Neutrophil (primary cell): Measurements from ENCODE around the gene ELN.

Source experiments
- H3K27ac ChIP-seq: fragments of 200-600 bp; sonication (generic); 2 replicates; pipeline ENCODE4 v1.5.1; 2016; ENCODE audit warnings: mild to moderate bottlenecking, moderate library complexity
- H3K27me3 ChIP-seq: fragments of 200-600 bp; sonication (generic); 2 replicates; pipeline ENCODE4 v1.6.0; 2016; ENCODE audit warnings: mild to moderate bottlenecking
- H3K36me3 ChIP-seq: fragments of 200-600 bp; sonication (generic); 2 replicates; pipeline ENCODE4 v1.5.1; 2017
- H3K4me1 ChIP-seq, 2 experiments: fragments of 200-600 bp in 1 of 2; sonication (generic) in 1 of 2; 1 replicate in 1 of 2; 2 replicates in 1 of 2; pipeline versions ENCODE4 v1.5.1 to v1.6.1; 2013 to 2016; ENCODE audit warnings: low read depth in 1 of 2, low read length in 1 of 2, mild to moderate bottlenecking in 1 of 2, moderate library complexity in 1 of 2; ENCODE audit not compliant: control insufficient read depth in 1 of 2, insufficient read depth in 1 of 2
- H3K4me3 ChIP-seq, 2 experiments: fragments of 200-600 bp in 1 of 2; sonication (generic) in 1 of 2; 1 replicate in 1 of 2; 2 replicates in 1 of 2; pipeline ENCODE4 v1.5.1; 2013 to 2016; ENCODE audit warnings: low read depth in 1 of 2, low read length in 1 of 2, mild to moderate bottlenecking in 1 of 2, moderate library complexity in 1 of 2
- H3K9me3 ChIP-seq: fragments of 200-600 bp; sonication (generic); 2 replicates; pipeline ENCODE4 v1.5.1; 2016
- CTCF ChIP-seq: fragments of 200-600 bp; sonication (generic); IDR thresholded peaks from 2 replicates; pipeline ENCODE4 v1.5.1; 2016; ENCODE audit warnings: antibody characterized with exemption

The ELN gene

GRCh38 chr7:74092321-74092963 lies 64.5 kb downstream of the ELN start:
- Histone ChIP-seq H3K36me3 (no peaks in the 10 kb centered on the region), H3K4me1 (peaks cover 28% of the 10 kb centered on the region in 2 experiments), H3K27me3 (no peaks in the 10 kb centered on the region), H3K9me3 (no peaks in the 10 kb centered on the region), H3K4me3 (no peak overlapping the region), H3K27ac (peak overlapping the region; percentile 77)
- no peak for TF ChIP-seq CTCF

GRCh38 chr7:74092964-74093471 lies 65.0 kb downstream of the ELN start:
- no peak for TF ChIP-seq CTCF
- no peaks in the 10 kb centered on the region for H3K9me3 ChIP-seq
- H3K4me3 ChIP-seq = no peak overlapping the region
- peak overlapping the region; percentile 77 for H3K27ac ChIP-seq
- H3K36me3 ChIP-seq = no peaks in the 10 kb centered on the region
- H3K27me3 ChIP-seq = no peaks in the 10 kb centered on the region
- peaks cover 28% of the 10 kb centered on the region in 2 experiments for H3K4me1 ChIP-seq

- H3K4me1 ChIP-seq = peaks cover 28% of the 10 kb centered on the region in 2 experiments
- peak overlapping the region; percentile 68 to 83 for H3K4me3 ChIP-seq
Observed at GRCh38 chr7:74093671-74094223, 65.8 kb downstream of the ELN start.

GRCh38 chr7:74094224-74095101 lies 66.5 kb downstream of the ELN start:
- Histone ChIP-seq H3K36me3 (no peaks in the 10 kb centered on the region), H3K27me3 (no peaks in the 10 kb centered on the region), H3K9me3 (no peaks in the 10 kb centered on the region), H3K27ac (peak overlapping the region; percentile 77), H3K4me1 (peaks cover 28% of the 10 kb centered on the region in 2 experiments), H3K4me3 (peak overlapping the region; percentile 68 to 83)
- TF ChIP-seq CTCF = no peak

More at GRCh38 chr7:74093671-74094223, 65.8 kb downstream of the ELN start:
- no peak for TF ChIP-seq CTCF
- no peaks in the 10 kb centered on the region for H3K36me3 ChIP-seq
- H3K27ac ChIP-seq = peak overlapping the region; percentile 77
- no peaks in the 10 kb centered on the region for H3K27me3 ChIP-seq
- no peaks in the 10 kb centered on the region for H3K9me3 ChIP-seq

GRCh38 chr7:74095135-74095534 lies 67.2 kb downstream of the ELN start:
- H3K27me3 ChIP-seq = no peaks in the 10 kb centered on the region
- H3K9me3 ChIP-seq = no peaks in the 10 kb centered on the region
- H3K36me3 ChIP-seq = no peaks in the 10 kb centered on the region
- no peak for TF ChIP-seq CTCF
- peak overlapping the region; percentile 77 for H3K27ac ChIP-seq
- H3K4me3 ChIP-seq = peak overlapping the region; percentile 68 to 83
- H3K4me1 ChIP-seq = peaks cover 28% of the 10 kb centered on the region in 2 experiments
